ENCODE measurements around the gene DCC.

DCC gene

DNA sequence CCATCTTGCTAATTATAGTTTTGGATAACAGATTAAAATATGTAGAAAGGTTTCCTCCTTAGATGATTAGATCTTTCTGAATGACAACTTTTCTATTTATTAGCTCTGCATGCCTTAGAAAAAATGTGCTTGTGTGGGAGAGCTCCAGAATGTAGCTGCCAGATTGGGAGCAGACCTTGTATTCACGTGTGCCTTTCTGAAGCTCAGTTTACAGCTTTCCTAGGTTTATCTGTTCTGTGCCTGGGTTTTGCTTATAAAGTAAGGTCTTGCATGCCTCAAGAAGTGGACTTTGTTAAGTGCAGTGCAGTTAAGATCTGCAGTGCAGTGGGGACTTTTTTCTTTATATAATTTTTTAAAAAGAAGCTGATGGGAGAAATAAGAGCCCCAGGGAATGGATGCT is 179.0 kb downstream of the DCC start:
- DNase-seq: no peak

DNA sequence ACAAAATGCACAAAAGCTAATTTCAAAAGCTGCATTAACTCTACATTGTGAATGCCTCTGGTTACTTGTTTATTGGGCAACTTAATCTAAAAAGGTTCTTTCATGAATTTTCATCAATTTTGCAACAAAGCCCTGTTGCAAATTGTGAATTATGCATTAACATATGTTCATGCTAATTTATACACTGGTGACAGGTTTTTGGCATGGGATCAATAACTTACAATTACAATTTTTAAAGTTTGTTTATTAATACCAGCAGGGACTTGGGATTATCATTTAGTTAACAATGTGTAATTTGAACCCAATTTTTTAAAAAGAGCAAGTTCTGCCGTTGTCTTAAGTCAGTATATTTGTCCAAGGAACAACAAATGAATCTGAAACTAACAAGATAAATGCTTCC is 183.6 kb downstream of the DCC start:
- no peak for DNase-seq

DNA sequence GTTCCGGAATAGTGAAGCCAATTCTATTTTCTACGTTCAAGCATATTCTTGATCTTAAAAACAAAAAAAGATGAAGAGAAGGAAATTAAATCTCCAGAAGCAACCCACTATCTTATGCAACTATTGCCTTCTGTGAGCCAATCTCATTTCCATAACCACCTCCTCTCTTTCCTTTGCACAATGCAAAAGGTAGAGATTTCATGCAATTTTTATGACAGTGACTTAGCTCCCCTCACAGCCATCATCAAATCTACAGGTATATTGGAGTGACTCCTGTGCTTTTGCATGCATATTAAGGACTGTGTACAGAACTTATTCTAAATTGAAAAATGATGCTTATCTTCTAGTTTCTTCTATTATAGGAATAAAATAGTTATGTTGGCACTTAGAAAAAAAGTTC is 191.8 kb downstream of the DCC start:
- no peak for DNase-seq

DNA sequence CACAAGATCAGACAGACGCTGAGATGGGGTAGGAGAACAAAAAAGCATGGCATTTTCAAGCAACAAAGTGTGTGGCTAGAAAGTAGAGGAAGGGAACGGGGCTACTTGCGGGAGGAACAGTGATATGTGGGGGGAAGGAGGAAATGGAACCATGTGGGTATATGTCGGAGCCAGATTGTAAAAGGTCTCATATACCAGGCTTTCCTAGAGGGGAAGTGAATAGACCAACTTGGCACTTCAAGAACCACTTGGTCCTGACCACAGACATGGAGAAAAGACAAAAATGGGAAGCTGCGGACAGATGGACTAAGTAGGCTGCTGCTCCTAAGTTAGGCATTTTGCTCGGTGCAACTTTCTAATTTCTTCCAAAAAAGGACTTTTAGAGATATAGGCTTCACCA is 196.0 kb downstream of the DCC start:
- no peak for DNase-seq

DNA sequence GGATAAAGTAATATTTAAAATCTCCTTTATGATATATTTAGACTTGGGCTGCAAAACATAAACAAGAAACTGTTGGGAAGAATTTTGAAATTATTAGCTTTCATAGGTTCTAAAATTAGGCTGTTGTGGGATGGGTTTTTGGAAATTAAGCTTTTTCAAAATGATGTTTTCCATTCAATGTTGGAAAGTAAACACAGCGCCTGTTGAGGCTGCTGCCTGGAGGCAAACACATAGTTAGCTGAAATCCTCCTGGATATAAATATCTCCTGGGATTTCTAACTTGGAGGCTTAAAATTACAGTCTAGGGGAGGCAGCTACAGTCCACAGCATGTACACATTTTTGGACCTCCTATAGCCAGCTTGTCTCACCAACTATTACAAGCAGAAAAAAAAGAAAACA is 197.3 kb downstream of the DCC start:
- no peak for DNase-seq

DNA sequence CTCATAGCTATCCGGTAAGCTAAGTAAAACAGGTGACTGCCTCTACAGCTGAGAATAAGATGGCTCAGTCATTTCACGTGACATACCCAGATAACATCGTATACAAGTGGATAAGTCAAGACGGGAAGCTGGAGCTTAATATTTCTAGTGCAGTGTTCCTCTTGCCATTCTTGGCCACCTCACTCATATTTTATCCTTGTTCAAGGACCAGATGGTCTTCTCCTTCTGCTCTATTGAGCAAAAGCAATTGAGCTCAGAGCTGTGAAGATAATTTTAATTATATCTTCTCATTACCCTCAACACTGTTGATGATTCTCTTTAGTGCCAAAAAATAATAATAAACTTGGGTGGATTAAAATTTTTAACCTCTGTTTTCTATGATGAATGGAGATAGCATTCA is 201.1 kb downstream of the DCC start:
- DNase-seq: no peak

DNA sequence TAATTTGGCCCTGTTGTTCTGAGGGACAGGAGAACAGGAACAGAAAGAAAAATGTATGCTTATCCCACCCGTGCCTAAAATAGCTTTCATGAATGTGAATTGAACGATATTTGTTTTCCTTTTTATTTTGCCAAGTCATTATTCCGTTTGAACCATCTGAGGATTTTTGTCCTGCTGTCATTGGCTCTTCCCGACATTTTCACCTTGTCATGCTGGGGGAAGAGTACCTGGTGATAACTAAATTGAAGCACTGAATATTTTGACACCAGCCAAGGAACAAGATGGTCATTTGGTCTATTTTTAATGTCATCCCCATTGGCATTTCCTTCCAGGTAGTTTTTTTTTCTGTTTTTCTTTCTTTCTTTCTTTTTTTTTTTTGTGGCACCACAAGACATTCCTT is 204.1 kb downstream of the DCC start:
- DNase-seq: no peak

DNA sequence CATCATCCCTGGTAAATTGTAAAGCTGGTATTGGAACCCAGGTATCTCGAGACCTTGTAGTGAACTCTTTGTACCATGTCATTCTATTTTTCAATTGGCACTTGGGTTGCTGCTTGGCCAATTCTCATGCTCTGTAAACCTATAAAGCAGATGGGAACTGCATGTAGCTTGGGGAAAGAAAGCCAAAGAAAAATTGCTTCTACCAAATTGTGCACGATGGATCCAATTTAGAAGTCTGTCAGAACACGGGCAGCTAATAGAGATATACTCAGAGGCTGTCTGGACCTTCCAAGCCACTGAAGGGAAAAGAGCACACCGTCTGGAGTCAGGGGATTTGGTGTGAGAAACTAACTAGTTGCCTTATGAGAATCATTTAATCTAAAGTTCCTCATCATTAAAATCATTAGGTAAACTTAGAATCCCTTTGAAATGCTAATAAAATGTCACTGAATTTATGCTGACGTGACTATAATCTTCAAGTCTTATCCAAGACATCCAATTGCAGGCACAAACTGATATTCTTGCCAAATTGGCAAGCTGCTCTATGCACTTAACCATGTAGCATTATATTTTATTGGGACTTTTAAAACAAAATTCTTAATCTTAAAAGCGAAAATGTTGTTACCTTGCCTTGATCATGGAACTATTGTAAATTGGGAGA is 206.8 kb downstream of the DCC start:
- DNase-seq: no peak

DNA sequence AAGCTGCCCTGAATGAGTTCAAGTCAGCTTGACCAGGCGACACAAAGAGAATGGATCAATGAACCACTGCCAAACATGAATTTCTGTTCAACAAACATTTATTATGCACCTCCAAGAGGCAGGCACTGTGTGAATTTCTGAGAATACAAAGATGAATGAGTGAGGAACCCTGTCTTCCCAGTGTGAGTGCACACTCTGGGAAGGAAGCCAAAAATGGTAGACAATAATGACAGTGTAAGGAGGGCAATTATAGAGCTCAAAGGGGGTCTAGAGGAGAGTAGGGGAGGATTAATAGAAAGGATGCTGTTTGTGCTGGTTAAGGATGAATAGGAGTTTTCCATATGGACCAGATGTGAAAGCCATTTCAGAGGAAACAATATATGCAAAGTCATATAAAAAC is 213.4 kb downstream of the DCC start:
- peak; percentile 13 for DNase-seq

DNA sequence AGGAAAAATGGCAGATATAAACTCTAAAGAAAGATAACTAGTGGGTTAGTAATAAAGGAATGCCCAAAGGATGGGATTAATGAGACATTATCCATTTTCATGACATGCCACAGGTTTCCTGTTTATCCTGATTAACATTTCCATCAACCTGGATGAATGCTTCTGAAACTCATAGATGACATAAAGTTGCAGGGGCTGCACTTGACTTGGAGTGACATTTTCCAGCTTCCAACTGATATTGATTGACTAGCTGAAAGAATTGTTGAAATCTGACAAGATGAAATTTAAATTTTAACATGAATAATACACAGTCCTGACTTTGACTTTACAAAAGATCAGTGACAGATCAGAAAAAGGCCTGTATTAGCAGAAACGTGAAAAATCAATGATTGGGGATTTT is 214.2 kb downstream of the DCC start:
- no peak for DNase-seq

DNA sequence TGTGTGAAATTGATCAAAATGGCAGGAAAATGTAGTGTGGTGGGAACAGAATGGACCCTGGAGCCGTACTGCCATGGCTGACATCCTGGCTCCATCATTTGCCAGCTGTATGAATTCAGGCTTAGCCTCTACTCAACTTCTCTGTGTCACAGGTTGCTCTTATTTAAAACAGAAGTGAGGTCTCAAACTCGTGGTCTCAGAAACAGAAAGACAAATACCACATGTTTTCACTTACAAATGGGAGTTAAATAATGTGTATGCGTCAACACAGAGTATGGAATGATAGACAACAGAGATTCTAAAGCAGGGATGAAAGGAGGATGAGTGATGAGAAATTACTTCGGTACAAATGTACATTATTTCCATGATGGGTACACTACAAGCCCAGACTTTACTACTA is 227.4 kb downstream of the DCC start:
- no peak for DNase-seq

DNA sequence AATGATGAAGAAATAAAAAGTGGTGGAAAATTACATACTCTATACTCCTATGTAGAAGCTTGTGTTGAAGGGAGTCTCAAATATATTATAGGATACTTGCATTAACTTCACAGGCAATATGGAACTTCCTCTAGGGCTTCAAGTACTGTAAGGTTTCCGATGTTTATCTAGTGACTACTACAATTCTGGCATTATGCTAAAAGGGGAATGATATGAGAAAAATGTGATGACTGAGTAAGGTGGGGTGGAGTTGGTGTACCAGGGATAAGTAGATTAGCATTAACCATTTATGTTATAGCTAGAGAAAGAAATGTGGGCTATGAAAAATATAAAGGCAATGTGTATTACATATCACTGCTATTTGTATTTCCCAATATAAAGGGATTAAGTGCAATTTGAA is 229.5 kb downstream of the DCC start:
- DNase-seq: no peak

DNA sequence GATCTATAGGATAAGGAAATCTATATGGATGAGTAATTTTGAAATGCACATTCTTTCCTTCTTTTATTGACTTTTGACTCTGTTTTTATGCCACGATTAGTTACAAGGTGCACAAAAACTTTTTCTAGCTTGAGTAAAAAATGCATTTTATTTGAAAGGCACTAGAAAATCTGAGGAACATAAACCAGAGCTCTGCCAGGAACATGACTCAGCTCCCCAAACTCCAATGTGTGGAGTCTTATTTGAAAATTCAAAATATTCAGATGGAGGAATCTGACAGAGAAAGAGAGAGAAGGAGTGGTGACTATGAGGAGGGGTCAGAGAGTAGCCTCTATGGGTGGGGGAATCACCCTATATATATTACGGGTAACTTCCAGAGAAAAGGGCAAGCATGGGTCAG is 231.0 kb downstream of the DCC start:
- DNase-seq: no peak

DNA sequence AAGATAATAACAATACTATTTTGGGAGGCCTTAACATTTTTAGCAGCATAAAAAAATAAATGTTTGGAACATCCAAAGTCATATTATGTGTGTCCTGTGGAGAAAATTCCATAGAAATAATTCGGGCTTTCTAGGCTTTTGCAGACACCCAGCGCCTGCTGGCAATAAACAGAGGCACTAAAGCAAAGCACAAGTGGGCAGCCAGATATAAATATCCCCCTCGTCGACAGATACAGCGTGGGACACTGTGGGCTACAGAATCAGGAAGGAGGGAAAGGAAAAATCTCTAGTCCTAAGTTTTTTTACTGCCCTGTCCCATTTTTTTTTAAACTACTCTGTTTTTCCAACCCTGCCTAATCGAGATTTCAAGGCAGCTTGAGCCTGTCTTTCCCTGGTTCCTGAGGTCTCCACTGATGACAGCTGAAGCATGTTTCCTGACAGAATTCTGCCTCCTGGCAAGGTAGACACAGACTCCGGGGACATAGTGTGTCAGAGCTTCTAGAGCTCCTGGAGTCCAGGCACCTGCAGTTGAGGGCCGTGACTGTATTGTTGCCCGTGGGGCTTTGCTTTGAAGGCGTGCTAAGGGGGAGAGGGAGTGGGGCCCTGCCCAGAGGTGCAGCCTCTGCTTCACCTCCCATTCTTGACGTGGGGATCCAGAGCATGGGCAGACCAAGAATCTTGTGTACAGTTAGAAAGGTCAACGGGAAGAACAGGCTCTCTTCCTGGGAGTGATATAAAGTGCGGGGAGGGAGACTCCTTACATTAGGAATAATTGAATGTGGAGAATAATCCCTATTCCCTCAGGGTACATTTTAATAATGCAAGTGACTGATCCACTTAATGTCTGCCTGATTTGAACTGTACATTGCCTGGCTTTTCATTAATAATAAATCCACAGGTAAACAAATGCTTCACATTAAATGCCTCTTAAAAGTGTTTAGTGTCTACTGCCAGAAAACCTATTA is 232.3 kb downstream of the DCC start:
- DNase-seq: peak; percentile 80

DNA sequence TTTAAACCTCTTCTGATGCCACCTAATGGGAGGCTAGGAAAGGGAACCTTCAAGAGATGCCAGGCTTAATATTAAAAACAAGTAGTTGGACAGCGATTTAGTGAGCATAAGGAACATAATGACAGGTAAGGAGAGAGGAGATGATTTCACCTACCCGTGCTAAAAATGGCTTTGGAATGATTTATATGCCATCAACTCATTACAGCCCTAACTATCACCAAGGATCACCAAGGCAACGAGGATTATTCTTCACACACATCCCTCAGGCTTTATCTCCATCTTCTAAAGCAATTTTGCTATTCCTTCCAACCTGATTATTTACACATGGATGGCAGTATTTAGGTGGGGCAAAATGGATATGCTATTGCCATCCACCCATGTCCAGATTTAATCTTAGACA is 237.8 kb downstream of the DCC start:
- DNase-seq: no peak

DNA sequence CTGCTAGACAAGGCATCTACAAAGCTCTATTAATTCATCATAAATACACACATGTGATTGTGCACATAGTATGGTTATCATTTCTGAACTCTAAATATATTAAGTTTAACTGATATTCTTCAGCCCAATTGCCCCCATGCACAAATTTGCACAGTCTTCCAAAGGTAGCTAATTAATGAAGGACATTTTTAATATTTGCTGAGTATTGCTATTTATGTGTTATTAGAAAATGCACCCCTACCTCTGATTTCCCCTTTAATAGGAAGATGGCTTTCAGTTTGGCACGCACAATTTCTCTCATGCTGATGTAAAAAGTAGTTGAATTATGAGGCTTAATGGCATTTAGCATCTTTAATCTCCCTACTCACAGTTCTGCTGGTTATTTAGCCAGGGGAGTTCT is 242.1 kb downstream of the DCC start:
- no peak for DNase-seq

DNA sequence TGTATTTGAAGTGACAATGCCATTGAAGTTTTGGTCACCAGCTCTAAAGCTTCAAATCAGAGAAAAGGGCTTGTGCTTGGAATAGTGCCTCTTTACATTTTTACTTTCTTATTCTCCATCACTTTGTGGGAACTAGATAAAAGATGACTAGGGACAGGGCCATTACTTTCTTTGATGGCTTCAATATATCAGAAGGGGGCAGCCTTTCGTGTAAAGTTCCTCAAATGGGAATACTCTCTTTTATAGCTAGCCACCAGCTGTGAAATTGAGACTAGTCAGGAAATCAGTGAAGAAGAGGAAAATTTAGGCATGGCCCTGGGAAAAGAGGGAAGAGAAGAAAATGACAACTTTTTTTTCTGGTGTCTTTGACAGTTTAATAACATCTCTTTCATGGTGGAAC is 242.5 kb downstream of the DCC start:
- DNase-seq: no peak

DNA sequence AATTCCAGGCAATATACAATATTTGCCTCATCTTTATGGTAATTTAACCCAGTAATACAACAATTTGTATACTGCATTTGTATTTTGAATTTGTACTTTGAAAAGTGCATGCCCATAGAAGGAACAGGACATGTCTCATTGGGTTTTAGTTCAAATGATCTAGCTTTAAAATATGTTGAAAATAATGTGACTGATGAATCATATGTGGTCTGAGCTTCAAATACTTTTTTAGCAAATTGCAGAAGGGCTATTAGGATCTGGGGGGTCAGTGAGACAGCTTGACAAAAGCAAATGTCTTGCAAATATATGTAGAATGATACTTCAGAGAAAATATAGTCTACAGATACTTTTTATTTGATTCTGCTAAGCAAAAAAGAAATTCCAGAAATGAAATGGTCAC is 248.9 kb downstream of the DCC start:
- no peak for DNase-seq

DNA sequence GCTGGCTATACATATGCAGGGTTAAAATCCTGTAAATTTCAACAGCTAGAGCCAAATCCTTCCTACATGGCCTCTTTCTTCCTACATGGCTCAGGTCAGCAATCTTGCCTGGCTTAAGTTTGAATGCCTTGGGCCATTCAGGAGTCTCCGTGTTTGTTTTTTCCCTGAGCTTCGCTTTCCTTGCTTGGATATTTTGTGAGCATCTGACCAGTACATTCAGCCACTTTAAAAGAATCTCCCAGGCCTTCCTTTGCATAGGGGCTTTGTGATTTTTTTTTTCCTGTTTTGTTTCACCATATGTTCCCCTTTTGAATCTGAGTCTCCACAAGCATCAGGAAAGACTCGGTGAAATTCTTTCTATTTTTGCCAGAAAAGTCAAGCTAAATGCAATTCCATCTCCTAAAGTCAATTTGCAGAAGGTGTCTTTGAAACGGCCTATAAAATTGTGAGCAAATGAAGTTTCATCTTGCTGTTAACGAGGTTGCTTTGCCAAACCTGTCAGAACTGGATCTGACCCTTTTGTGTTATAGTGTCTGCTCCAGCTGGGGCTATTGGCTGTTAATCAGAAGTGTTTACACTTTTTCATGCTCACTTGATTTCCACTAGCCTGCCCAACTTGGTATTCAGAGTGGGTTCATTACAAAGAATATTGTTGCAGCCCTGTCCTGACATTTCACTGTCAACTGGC is 256.9 kb downstream of the DCC start:
- DNase-seq: peak; percentile 84

DNA sequence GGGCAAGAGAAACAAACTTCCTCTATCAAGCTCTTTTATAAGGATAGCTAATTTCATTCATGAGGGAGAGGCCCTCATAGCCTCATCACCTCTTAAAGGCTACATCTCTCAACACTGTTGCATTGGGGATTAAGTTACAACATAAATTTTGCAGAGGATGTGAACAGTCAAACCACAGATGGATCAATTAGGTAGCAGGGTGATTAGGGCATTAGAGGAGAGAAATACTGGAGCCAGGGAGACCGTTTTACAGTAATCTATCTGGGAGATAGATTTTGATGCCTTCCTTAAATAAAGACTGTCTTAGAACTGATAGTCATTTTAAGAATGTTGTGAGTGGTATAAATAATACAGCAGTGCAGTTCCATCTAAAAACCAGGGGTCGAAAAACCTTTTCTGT is 258.9 kb downstream of the DCC start:
- no peak for DNase-seq

DNA sequence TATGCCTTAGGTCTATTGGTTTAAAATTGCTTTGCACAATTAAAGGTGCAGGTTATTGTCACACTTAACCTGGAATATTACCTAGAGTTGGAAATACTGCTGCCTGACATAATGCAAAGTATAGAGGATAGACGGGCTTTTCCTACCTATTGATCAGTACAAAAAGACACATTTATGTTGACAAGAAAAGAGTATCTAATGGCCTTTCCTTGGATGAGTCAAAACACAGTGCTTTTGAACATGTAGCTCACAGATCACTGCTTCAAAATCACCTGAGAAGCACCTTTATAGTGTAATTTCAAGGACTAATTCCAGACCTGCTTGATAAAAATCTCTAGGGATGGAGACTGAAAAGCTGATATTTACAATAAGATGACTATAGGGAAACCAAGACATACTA is 262.8 kb downstream of the DCC start:
- no peak for DNase-seq

DNA sequence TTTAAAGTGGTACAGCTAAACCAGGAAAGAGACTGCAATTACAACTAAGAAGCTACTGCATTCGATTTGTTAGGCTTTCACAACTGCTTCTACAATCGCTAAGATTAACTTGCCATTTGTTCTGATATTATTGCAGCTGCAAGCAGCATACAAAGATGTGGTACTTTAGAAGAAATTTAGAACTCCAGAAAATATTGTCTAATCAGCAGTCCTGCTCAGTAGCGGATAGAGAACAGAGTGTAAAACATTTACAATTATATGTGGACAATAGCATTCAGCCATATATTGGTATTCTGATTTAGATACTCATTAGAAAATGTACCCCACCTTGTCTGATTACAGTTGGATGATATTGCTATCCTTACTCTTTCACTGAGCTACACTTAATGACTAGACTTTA is 265.3 kb downstream of the DCC start:
- DNase-seq: no peak

DNA sequence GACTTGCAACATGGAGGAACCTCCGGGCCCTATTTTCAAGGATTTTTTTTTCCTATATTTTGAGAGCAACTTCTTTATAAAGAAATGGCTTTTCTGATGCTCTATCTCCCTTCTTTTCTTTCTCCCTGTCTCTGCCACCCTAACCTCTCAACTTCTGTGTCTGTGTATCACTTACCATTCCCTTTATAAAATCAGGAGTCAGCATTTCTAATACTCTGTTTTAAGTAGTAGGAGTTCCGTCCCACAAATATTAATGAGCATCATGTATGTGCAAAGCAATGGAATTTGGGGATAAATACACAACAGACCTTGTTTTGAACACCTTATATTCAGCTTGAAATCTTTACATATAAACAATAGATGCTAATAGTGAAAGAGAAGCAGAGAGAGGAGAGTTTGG is 268.0 kb downstream of the DCC start:
- no peak for DNase-seq
